GM18502 (cell line): ENCODE measurements around the gene HORMAD2.

Experiments used
- ATAC-seq: cut with Tn5 transposase; IDR thresholded peaks from one replicate; pipeline ENCODE4 v1.9.1; 2021; ENCODE audit warnings: mild to moderate bottlenecking; ENCODE audit not compliant: unreplicated experiment, poor library complexity

HORMAD2 gene

DNA sequence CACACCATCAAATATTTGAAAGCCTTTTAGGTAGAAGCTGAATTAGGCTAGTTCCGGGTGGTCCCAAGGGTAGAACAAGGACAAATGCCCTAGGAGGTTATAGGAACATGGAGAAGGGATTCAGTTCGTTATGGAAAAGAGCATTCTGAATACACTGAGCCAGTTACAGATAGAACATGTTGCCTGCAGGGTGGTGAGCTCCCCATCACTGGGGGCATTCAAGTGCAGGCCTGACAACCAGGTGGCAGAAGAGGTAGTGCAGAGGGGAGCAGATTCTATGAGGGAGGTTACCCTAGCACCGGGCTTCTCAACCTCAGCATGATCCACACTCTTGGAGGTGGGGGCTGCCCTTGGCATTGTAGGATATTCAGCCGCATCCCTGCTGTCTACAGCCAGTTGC is 142.1 kb downstream of the HORMAD2 start:
- ATAC-seq = no peak

- ATAC-seq = no peak
Observed at GRCh38 chr22:30223303-30223702, 143.0 kb downstream of the HORMAD2 start.

- ATAC-seq = no peak
Observed at GRCh38 chr22:30224161-30224857, 144.0 kb downstream of the HORMAD2 start.

DNA sequence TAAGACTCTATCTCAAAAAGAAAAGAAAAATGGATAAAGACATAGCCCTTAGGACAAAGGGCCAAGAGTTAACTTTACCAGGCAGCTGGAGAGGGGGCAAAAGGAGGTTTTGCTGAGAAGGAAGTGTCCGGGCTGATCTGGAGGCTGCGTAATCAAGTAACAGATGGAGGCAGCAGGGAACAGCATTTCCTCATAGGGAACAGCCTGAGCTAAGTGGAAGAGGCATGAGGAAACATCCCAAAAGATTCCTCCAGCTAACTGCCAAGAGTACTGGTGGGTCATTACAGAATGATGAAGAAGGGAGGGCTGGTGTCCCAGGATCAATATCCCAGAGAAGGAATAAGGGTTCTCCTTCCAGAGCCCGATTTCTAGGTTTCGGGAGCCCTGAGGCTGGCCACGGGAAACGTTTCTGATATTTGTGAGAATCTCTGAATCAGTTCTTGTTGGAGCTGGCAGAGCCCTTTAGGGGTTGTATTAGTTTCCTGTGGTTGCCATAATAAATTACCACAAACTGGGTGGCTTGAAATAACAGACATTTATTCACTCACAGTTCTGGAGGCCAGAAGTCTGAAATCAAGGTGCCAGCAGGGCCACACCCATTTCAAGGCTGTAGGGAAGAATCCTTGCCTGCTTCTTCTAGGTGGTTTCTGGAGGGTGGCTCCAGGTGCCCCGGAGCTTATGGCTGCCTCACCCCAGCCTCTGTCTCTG is 145.1 kb downstream of the HORMAD2 start:
- no peak for ATAC-seq

DNA sequence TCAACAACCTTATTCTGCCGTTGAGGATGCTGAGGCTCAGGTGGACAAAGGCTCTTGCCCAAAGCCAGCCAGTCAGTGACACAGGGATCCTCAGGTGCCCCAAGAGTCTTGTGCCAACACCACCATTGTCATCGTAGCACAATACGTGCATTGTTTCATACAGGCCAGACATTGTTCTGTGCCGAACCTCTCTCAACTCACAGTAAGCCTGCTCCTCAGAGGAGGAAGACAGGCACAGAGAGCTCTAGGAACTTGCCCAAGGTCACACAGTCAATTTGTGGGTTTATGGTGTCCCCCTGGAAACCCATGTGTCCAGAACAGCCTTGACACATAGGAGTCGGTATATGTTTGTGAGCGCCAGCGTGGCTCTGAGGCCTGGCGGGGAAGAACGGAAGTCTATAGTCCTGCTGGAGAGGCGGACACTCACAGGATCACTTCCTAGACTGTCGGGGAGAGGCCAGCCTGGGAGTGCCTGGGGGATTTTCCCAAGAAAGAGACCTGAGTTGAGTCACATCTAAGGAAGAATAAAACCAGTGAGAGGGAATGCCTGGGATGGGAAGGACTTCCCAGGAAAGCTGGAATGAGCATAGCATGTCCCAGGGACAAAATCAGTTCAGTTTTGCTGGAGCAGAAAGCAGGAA is 146.0 kb downstream of the HORMAD2 start:
- ATAC-seq = no peak
